Prostate gland (tissue), 2 donors: ENCODE results near the gene DMBX1.

Experiments used
- CTCF ChIP-seq, 4 experiments: fragments of 200-600 bp in 2 of 4; fragments of 450-650 bp in 2 of 4; sonication (generic) in 2 of 4; IDR thresholded peaks; 1 replicate in 3 of 4; 2 replicates in 1 of 4; pipeline ENCODE4 v1.5.1; 2016 to 2019; ENCODE audit warnings: antibody characterized with exemption in 4 of 4, mild to moderate bottlenecking in 2 of 4, moderate library complexity in 2 of 4
- POLR2A ChIP-seq: fragments of 450-650 bp; IDR thresholded peaks from one replicate; pipeline ENCODE4 v1.6.1; 2016; ENCODE audit warnings: antibody characterized with exemption, mild to moderate bottlenecking
- POLR2AphosphoS5 ChIP-seq: sonication (generic); formaldehyde crosslinking; IDR thresholded peaks from one replicate; pipeline ENCODE4 v1.6.1; 2017; ENCODE audit warnings: antibody characterized with exemption

DNA sequence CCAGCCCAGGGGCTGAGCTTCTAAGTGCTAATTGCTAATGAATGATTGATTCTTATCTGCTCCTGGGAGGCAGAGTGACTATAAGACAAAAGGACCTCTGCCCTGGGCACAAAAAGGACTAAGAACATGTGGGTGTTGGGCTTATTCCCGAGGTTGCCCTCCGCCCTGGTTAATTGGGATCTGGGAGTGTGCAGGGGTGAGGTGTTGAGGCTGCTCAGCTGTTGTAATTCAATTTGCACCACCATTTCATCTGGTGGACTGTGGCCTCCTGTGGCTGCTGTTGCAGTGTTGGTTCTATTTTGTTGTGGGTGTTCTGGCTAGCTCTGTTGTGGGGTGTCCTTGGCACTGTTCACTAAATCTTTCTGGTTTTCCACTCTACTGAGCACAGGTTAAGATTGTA, 48.5 kb downstream of the DMBX1 start:
- TF ChIP-seq CTCF (IDR thresholded peaks at IDR 0.05) = no peak
- TF ChIP-seq POLR2A = no peak
- TF ChIP-seq POLR2AphosphoS5 = no peak
